HG02610 (cell line): ENCODE data around the gene CCDC74B.
A peak's percentile ranks its signal among the peaks of the same experiment; 100 is the strongest.
"Not testable (repeated sequence)": the region's sequence is repeated elsewhere in the genome, so short reads cannot be mapped to it uniquely, and the experiment has no call there.

ENCODE experiments used
- ATAC-seq: cut with Tn5 transposase; IDR thresholded peaks from one replicate; pipeline ENCODE4 v1.9.1; 2021; ENCODE audit warnings: mild to moderate bottlenecking, moderate library complexity; ENCODE audit not compliant: unreplicated experiment

The CCDC74B gene

GRCh38 chr2:130145006-130145414 is at the start of gene CCDC74B:
Gene CCDC74B, minus strand, starts transcription at chr2:130145112. Its CDS starts 116 bp downstream, at chr2:130144996.
- peak; percentile 84 for ATAC-seq

DNA sequence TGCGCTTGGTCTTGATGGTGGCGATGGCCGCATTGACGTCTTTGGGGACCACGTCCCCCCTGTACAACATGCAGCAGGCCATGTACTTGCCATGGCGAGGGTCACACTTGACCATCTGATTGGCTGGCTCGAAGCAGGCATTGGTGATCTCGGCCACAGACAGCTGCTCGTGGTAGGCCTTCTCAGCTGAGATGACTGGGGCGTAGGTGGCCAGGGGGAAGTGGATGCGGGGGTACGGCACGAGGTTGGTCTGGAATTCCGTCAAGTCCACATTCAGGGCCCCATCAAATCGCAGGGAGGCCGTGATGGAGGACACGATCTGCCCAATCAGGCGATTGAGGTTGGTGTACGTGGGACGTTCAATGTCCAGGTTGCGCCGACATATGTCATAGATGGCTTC is 48.9 kb upstream of the CCDC74B start:
- ATAC-seq, result not testable (repeated sequence)

GRCh38 chr2:130192451-130192850 is 47.5 kb upstream of the CCDC74B start:
- ATAC-seq, result not testable (repeated sequence)

DNA sequence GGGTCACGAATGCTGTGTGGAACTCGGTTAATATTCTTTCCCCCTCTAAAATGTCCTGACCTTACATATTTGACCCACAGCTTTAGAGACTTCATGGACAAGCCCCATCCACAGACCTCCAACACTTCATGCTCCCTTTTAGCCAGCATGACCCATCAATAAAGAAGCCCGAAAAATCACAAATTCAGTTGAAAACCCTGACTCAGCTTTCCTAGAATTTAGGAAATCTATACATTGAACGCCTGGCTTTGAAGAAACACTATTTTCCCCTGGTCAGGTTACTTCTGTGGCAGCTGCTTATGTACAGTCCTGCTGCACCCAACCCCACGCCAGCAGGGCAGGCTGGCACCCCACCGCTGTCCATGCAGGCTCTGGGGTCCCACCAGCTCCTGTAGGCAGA is 46.4 kb upstream of the CCDC74B start:
- not testable (repeated sequence) for ATAC-seq

DNA sequence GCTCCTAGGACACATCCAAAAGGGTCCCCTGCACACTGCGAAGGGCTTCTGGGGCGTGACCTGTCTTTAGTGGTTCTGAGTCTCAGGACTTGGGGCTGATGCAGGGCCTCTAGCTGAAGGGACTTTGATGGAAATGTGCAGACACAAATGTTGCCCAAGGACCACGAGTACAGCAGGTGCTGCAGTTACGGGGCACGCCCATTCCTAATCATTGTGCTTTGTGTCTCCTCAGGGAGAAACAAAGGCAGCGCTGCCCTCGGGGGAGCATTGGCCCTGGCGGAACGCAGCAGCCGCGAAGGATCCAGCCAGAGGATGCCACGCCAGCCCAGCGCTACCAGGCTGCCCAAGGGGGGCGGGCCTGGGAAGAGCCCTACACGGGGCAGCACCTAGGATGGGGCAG is 45.3 kb upstream of the CCDC74B start:
- ATAC-seq, result no peak

DNA sequence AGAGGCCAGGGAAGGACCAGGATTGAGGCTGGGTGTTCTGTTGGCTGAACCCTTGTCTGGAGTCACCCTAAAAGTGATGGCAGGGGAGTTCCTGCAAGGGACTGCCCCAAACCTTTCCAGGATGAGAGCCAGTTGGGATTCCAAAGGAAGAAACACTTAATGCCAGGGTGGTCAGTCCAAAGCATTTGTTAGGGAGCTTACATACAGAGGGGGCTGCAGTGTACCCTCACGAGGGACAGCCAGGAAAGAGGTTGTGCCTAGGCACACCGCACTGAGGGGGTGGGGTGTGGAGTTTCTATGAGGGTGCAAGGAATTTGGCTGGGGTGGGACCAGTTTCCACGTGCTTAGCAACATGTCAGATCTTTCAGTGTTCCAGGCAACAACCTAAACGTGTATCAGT is 44.0 kb upstream of the CCDC74B start:
- ATAC-seq, result not testable (repeated sequence)

GRCh38 chr2:130187859-130188792 is 43.2 kb upstream of the CCDC74B start:
- not testable (repeated sequence) for ATAC-seq

- no peak for ATAC-seq
These were observed 42.4 kb upstream of the CCDC74B start for GRCh38 chr2:130187268-130187667.

DNA sequence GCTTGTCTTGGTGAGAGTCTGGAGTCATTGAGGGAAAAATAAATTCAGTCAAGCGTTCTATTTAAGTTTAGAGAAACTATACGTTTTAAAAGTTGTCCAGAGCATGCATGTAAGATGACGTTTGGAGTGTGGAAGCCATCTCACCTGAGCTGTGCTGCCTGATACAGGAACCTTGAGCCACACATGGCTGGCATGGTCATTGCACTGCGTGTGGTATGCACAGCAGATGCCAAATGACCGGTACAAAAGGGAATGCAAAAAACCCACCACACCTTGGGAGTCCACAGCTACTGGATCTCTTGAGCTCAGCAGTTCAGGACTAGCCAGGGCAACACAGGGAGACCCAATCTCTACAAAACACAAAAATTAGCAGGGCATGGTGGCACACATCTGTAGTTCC is 41.5 kb upstream of the CCDC74B start:
- ATAC-seq, result no peak

DNA sequence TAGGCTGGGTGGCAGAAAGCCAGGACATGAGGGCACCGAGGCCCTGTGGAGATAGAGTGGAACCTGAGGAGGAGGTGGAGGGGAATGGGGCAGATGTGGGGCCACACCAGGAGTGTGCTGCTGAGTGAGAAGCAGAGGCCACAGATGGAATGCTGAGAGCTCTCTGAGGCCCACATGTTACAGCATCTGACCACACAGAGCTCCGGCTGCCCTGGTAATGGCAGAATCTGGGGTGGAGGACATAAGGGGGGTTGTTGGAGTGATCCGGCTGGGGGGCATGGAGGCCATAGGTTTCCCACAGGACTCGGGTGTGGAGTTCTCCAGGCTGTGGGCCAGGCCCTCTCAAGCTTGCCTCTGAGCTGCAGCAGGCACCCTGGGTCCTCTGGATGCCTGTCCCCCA is 41.0 kb upstream of the CCDC74B start:
- no peak for ATAC-seq

GRCh38 chr2:130185436-130185835 is 40.5 kb upstream of the CCDC74B start:
- ATAC-seq, result no peak

DNA sequence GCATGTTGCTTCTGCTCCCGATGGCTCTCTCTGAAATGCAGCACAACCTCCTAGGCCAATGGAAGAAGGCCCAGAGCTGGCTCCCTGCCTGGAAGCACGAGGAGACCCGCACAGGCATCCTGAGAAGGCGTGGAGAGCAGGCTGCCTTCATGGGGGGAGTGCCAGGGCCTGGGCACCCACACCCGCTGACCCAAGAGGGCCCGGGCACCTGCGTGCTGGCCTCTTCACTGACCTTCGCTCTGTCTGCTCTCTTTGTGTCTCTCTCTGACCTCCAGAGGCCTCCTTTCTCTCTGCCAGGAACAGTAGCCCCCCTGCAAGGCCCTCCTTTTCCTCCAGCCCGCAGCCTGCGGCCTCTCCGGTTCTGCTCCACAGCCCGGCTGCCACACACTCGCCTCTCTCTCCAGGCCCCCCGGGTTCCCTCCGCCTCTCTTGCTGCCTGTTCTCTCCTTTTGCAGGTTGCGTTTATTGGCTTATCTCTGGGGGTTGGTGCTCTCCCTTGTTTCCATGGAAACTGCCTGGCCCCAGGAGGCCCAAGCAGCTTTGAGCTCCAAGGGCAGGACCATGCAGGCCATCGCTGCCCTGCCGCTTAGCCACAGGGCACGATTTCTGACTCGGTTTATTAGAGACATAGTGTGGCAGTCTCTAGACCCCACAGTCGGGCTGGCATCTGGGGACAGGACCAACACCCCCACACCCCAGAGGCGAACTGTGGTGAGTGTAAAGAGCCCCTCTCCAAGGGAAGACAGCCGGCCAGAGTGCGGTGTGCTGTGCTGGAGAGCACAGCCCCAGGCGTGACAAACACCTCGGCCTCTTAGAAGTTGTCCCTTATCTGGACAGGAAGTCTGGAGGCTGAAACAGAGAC is 38.8 kb upstream of the CCDC74B start:
- no peak for ATAC-seq

DNA sequence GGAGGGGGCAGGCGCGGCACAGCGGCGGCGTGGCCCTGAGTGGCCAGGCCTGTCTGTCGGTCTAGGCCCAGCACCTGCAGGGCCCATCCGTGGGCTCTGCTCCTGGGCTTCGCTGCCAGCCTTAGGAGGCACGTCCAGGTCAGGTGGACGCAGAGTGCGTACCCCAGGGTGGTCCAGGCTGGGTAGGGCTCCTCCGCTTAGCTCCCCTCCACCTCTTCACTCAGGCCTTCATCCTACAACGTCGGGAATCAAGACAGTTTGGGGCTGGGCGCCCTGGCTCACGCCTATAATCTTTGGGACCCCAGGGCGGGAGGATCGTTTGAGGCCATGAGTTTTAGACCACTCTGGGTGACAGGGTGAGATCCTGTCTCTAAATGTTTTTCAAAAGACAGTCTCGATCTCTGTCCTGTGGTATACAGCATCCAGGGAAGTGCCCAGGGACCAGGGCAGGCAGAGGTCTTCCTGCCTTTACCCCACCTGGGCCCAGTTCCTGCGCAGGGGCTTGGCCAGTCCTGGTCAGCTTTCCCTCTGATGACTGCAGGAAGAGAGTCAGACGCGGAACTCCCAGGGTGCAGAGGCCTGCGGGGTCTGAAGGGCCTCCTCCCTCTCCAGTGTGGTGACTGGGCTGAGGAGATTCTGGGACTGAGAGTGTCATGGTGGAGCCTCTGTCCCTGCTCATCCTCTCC is 38.1 kb upstream of the CCDC74B start:
- ATAC-seq, result peak; percentile 7

DNA sequence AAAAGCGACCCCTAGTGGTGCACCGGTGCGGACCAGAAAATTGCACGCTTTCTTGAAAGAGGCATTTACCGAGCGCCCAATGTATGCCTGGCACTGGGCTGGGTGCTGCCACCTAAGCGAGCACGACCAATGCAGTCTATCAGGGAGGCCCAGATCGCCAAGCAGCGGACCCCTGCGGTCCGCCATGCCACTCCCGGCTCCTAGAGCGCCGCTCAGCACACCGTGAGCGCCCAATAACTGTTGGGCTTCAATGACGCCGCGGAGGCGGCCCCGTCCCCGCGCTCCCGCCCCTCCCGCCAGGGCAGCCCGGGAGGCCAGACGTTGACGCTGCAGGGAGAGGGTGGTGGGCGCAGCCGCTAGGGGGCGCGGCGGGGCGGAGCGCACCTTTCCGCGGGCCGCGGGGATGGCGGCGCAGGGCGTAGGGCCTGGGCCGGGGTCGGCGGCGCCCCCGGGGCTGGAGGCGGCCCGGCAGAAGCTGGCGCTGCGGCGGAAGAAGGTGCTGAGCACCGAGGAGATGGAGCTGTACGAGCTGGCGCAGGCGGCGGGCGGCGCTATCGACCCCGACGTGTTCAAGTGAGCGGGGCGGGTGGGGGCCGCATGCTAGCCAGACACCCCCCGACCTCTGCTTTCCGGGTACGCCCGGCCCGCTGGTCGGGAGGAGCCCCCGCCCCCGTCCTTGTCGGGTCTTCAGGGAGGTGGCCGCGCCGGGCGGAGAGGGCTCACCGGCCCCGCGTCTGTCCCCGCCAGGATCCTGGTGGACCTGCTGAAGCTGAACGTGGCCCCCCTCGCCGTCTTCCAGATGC is 37.2 kb upstream of the CCDC74B start, which contains the start of gene MZT2B:
TSS of gene MZT2B (plus strand) at position 383 of the 803 bp plus-strand sequence. CDS start at position 404, 21 bp downstream.
- ATAC-seq, result peak; percentile 86

- ATAC-seq, result peak; percentile 65
These were observed 36.5 kb upstream of the CCDC74B start, which contains the start of gene SMPD4 for GRCh38 chr2:130181325-130181879. Gene SMPD4, minus strand, starts transcription at chr2:130181602. Its CDS starts 5,010 bp downstream, at chr2:130176592.

- not testable (repeated sequence) for ATAC-seq
These were observed 35.8 kb upstream of the CCDC74B start for GRCh38 chr2:130180404-130181324.

DNA sequence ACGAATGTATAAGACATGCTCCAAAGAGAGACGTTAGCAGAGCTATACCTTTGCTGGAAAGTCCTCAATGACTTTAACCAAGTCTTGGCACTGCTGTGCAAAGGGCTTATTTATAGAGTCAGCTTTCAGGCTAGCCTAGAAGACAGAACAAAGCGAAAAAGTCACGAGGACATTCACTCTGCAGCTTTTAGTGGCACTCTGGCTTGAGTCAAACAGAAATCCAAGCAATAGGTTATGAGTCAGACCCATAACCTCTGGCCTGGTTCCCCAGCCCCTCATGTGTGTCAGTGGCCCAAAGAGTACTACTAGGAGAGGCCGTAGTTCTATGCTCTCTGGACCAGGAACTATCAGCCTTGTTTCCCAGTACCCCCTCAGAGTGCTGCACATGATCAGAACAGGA is 30.0 kb upstream of the CCDC74B start:
- peak; percentile 82 for ATAC-seq

DNA sequence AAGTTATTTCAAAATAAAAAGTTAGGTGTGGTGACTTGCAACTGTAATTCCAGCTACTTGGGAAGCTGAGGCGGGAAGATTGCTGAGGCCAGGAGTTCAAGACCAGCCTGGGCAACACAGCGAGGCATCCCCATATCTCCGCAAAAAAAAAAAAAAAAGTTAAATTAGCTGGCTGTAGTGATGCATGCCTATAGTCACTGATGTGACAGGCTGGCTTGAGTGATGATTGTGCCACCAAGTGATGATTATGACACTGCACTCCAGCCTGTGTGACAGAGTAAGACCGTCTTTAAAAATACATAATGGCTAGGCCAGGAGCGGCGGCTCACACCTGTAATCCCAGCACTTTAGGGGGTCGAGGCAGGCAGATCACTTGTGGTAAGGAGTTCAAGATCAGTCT is 25.0 kb upstream of the CCDC74B start:
- ATAC-seq, result no peak
